ENCODE results near the gene UBR4.

GRCh38 chr1:19074902-19075721, 135.0 kb downstream of the UBR4 start:
- TF ChIP-seq SKIL (IDR thresholded peaks at IDR 0.05; ENCODE audit: low read depth, poor library complexity, severe bottlenecking): no peak
- TF ChIP-seq, protein P1, sequence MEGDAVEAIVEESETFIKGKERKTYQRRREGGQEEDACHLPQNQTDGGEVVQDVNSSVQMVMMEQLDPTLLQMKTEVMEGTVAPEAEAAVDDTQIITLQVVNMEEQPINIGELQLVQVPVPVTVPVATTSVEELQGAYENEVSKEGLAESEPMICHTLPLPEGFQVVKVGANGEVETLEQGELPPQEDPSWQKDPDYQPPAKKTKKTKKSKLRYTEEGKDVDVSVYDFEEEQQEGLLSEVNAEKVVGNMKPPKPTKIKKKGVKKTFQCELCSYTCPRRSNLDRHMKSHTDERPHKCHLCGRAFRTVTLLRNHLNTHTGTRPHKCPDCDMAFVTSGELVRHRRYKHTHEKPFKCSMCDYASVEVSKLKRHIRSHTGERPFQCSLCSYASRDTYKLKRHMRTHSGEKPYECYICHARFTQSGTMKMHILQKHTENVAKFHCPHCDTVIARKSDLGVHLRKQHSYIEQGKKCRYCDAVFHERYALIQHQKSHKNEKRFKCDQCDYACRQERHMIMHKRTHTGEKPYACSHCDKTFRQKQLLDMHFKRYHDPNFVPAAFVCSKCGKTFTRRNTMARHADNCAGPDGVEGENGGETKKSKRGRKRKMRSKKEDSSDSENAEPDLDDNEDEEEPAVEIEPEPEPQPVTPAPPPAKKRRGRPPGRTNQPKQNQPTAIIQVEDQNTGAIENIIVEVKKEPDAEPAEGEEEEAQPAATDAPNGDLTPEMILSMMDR (IDR thresholded peaks at IDR 0.05 in 2 of 3, conservative IDR thresholded peaks at IDR 0.05 in 1 of 3; ENCODE audit: control insufficient read depth in 2 of 3, extremely low read depth in 1 of 3, insufficient read depth in 1 of 3, low read depth in 3 of 3, low read length in 3 of 3): no peak
- no peak for TF ChIP-seq MXI1 (IDR thresholded peaks at IDR 0.05; ENCODE audit: low read depth, low read length)
- TF ChIP-seq CHD1 (IDR thresholded peaks at IDR 0.05; ENCODE audit: low read depth, low read length): no peak
- no peak for TF ChIP-seq CBX5 (IDR thresholded peaks at IDR 0.05; ENCODE audit: low read depth)
- TF ChIP-seq, protein P2, sequence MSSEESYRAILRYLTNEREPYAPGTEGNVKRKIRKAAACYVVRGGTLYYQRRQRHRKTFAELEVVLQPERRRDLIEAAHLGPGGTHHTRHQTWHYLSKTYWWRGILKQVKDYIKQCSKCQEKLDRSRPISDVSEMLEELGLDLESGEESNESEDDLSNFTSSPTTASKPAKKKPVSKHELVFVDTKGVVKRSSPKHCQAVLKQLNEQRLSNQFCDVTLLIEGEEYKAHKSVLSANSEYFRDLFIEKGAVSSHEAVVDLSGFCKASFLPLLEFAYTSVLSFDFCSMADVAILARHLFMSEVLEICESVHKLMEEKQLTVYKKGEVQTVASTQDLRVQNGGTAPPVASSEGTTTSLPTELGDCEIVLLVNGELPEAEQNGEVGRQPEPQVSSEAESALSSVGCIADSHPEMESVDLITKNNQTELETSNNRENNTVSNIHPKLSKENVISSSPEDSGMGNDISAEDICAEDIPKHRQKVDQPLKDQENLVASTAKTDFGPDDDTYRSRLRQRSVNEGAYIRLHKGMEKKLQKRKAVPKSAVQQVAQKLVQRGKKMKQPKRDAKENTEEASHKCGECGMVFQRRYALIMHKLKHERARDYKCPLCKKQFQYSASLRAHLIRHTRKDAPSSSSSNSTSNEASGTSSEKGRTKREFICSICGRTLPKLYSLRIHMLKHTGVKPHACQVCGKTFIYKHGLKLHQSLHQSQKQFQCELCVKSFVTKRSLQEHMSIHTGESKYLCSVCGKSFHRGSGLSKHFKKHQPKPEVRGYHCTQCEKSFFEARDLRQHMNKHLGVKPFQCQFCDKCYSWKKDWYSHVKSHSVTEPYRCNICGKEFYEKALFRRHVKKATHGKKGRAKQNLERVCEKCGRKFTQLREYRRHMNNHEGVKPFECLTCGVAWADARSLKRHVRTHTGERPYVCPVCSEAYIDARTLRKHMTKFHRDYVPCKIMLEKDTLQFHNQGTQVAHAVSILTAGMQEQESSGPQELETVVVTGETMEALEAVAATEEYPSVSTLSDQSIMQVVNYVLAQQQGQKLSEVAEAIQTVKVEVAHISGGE (CRISPR knock-in tag; IDR thresholded peaks at IDR 0.05): no peak
- TF ChIP-seq NR2C2 (IDR thresholded peaks at IDR 0.05; ENCODE audit: borderline replicate concordance, control insufficient read depth, insufficient read length, low read depth): no peak
- TF ChIP-seq RELA (IDR thresholded peaks at IDR 0.05; ENCODE audit: borderline replicate concordance, partially characterized antibody): no peak
- no peak; the same call in 1 of the 2 replicates for TF ChIP-seq POLR2A (IDR thresholded peaks at IDR 0.05; ENCODE audit: low read depth, low read length)
- TF ChIP-seq SIX5 (IDR thresholded peaks at IDR 0.05; ENCODE audit: low read depth, low read length, severe bottlenecking): no peak
- no peak for TF ChIP-seq SP1 (IDR thresholded peaks at IDR 0.05; ENCODE audit: low read depth, low read length)
- no peak for TF ChIP-seq SRF (IDR thresholded peaks at IDR 0.05; ENCODE audit: low read depth in 2 of 2, low read length in 2 of 2)

Data from GM12878 (cell line).